Suprapubic skin (tissue), 4 donors: ENCODE results near the gene RNF6. TPM values are rescaled to one million over a fixed set of nuclear protein-coding genes. Genes with fewer than 3 reads are reported as not detected.
A peak's percentile ranks its signal among the peaks of the same experiment; 100 is the strongest.
"Not testable (repeated sequence)": the region's sequence is repeated elsewhere in the genome, so short reads cannot be mapped to it uniquely, and the experiment has no call there.

Experiments
- DNase-seq, 2 donors: peaks; one replicate each; pipeline ENCODE4 v3.0.0-alpha.2; 2019; ENCODE audit warnings: low spot score in 2 of 2
- H3K27ac ChIP-seq: fragments of 200-600 bp; sonication (generic); one replicate; pipeline ENCODE4 v1.5.1; 2019
- H3K27me3 ChIP-seq: fragments of 200-600 bp; sonication (generic); one replicate; pipeline ENCODE4 v1.5.1; 2019
- H3K36me3 ChIP-seq: fragments of 200-600 bp; sonication (generic); one replicate; pipeline ENCODE4 v1.5.1; 2019
- H3K4me1 ChIP-seq: fragments of 200-600 bp; sonication (generic); one replicate; pipeline ENCODE4 v1.5.1; 2019
- H3K4me3 ChIP-seq: fragments of 200-600 bp; sonication (generic); one replicate; pipeline ENCODE4 v1.5.1; 2019; ENCODE audit warnings: mild to moderate bottlenecking
- H3K9me3 ChIP-seq: fragments of 200-600 bp; sonication (generic); one replicate; pipeline ENCODE4 v1.5.1; 2019
- CTCF ChIP-seq, 2 donors: fragments of 200-600 bp in 1 of 2; fragments of 450-650 bp in 1 of 2; sonication (generic) in 1 of 2; IDR thresholded peaks; one replicate each; pipeline ENCODE4 v1.5.1; 2016 to 2019; ENCODE audit warnings: antibody characterized with exemption in 2 of 2, mild to moderate bottlenecking in 1 of 2, moderate library complexity in 1 of 2
- EP300 ChIP-seq: sonication (generic); formaldehyde crosslinking; IDR thresholded peaks from one replicate; pipeline ENCODE4 v1.6.1; 2017; ENCODE audit warnings: antibody characterized with exemption
- POLR2A ChIP-seq, 2 donors: fragments of 450-650 bp; IDR thresholded peaks; one replicate each; pipeline ENCODE4 v1.6.1; 2017; ENCODE audit warnings: antibody characterized with exemption in 2 of 2, mild to moderate bottlenecking in 2 of 2, moderate library complexity in 2 of 2
- POLR2AphosphoS5 ChIP-seq, 3 donors: sonication (generic); formaldehyde crosslinking; IDR thresholded peaks; one replicate each; pipeline ENCODE4 v1.6.1; 2017; ENCODE audit warnings: antibody characterized with exemption in 3 of 3
- WGBS: methylation state at CpG from one replicate; pipeline ENCODE4 v1.1.5; 2018; 5-methylcytosine and 5-hydroxymethylcytosine counted together
- total RNA-seq, 4 donors: library from RNA; depleted of rRNA; stranded (reverse); fragments of >200 nt; gene quantifications; one replicate each; pipeline ENCODE4 v1.1.0, GENCODE V29; 2016

RNF6 gene
- total RNA-seq, 4 donors from 2014 or later: 18.2 to 30.6 (median 25.0) TPM

GRCh38 chr13:26253262-26253786, 31.2 kb upstream of the RNF6 start:
- Histone ChIP-seq H3K27ac (peak overlapping the region; percentile 93), H3K27me3 (no peaks in the 10 kb centered on the region), H3K4me3 (peak overlapping the region; percentile 90), H3K36me3 (no peaks in the 10 kb centered on the region), H3K4me1 (peaks cover 14% of the 10 kb centered on the region), H3K9me3 (no peaks in the 10 kb centered on the region)
- WGBS: 44% methylated on average over 9 of the region's 9 CpGs
- TF ChIP-seq CTCF (IDR thresholded peaks at IDR 0.05) (no peak), POLR2AphosphoS5 (IDR thresholded peaks at IDR 0.05) (no peak), POLR2A (IDR thresholded peaks at IDR 0.05) (no peak), EP300 (no peak)
- DNase-seq: no peak

- 96% methylated on average over 4 of the region's 4 CpGs for WGBS
Observed at GRCh38 chr13:26252006-26252405, 29.9 kb upstream of the RNF6 start.

GRCh38 chr13:26249551-26249950, 27.4 kb upstream of the RNF6 start:
- no peaks in the 10 kb centered on the region for H3K36me3 ChIP-seq
- H3K4me3 ChIP-seq: no peak overlapping the region
- DNase-seq: no peak
- H3K27ac ChIP-seq: no peak overlapping the region
- no peaks in the 10 kb centered on the region for H3K4me1 ChIP-seq
- TF ChIP-seq CTCF (IDR thresholded peaks at IDR 0.05) (no peak), EP300 (no peak), POLR2AphosphoS5 (IDR thresholded peaks at IDR 0.05) (no peak), POLR2A (IDR thresholded peaks at IDR 0.05) (no peak)
- H3K27me3 ChIP-seq: no peaks in the 10 kb centered on the region
- no peaks in the 10 kb centered on the region for H3K9me3 ChIP-seq

More at GRCh38 chr13:26252006-26252405, 29.9 kb upstream of the RNF6 start:
- H3K27ac ChIP-seq, H3K36me3 ChIP-seq, H3K27me3 ChIP-seq, DNase-seq, H3K9me3 ChIP-seq, H3K4me3 ChIP-seq: not testable (repeated sequence)
- H3K4me1 ChIP-seq: peaks cover 14% of the 10 kb centered on the region

- WGBS: 58% methylated on average over 3 of the region's 3 CpGs
- TF ChIP-seq POLR2AphosphoS5 (IDR thresholded peaks at IDR 0.05): no peak
- no peak for TF ChIP-seq POLR2A (IDR thresholded peaks at IDR 0.05)
- TF ChIP-seq EP300: no peak
- no peak for TF ChIP-seq CTCF (IDR thresholded peaks at IDR 0.05)
Observed at GRCh38 chr13:26247608-26248007, 25.5 kb upstream of the RNF6 start.

GRCh38 chr13:26247011-26247410, 24.9 kb upstream of the RNF6 start:
- Histone ChIP-seq H3K9me3 (peaks cover 4% of the 10 kb centered on the region), H3K36me3 (no peaks in the 10 kb centered on the region), H3K27me3 (no peaks in the 10 kb centered on the region), H3K27ac (no peak overlapping the region), H3K4me3 (no peak overlapping the region), H3K4me1 (no peaks in the 10 kb centered on the region)
- WGBS: 40% methylated on average over 2 of the region's 2 CpGs
- TF ChIP-seq CTCF (IDR thresholded peaks at IDR 0.05) (no peak), EP300 (no peak), POLR2A (IDR thresholded peaks at IDR 0.05) (no peak), POLR2AphosphoS5 (IDR thresholded peaks at IDR 0.05) (no peak)
- DNase-seq: no peak

More at GRCh38 chr13:26247608-26248007, 25.5 kb upstream of the RNF6 start:
- Histone ChIP-seq H3K27me3 (no peaks in the 10 kb centered on the region), H3K27ac (no peak overlapping the region), H3K9me3 (peaks cover 4% of the 10 kb centered on the region), H3K4me1 (no peaks in the 10 kb centered on the region), H3K4me3 (no peak overlapping the region), H3K36me3 (no peaks in the 10 kb centered on the region)
- no peak for DNase-seq

GRCh38 chr13:26246154-26246553, 24.0 kb upstream of the RNF6 start:
- H3K27me3 ChIP-seq: no peaks in the 10 kb centered on the region

More at GRCh38 chr13:26246154-26246553, 24.0 kb upstream of the RNF6 start:
- H3K27ac ChIP-seq: no peak overlapping the region
- peaks cover 4% of the 10 kb centered on the region for H3K9me3 ChIP-seq
- whole genome bisulfite sequencing: 75% methylated on average over 5 of the region's 5 CpGs
- TF ChIP-seq POLR2AphosphoS5 (IDR thresholded peaks at IDR 0.05) (no peak), CTCF (IDR thresholded peaks at IDR 0.05) (no peak), POLR2A (IDR thresholded peaks at IDR 0.05) (no peak), EP300 (no peak)
- H3K4me3 ChIP-seq: no peak overlapping the region
- no peaks in the 10 kb centered on the region for H3K4me1 ChIP-seq
- H3K36me3 ChIP-seq: no peaks in the 10 kb centered on the region
- DNase-seq: no peak
